ENCODE measurements around the gene EXOC3L4. TPM values are rescaled to one million over a fixed set of nuclear protein-coding genes. Genes with fewer than 3 reads are reported as not detected.
A peak's percentile ranks its signal among the peaks of the same experiment; 100 is the strongest.

Gene EXOC3L4
- total and polyA plus RNA-seq, 9 of the 15 experiments (the other 6 are each of a cell fraction or from before 2014, with no cell fraction given) = 0.10 to 6.7 (median 0.98) TPM; not detected in 1

DNA sequence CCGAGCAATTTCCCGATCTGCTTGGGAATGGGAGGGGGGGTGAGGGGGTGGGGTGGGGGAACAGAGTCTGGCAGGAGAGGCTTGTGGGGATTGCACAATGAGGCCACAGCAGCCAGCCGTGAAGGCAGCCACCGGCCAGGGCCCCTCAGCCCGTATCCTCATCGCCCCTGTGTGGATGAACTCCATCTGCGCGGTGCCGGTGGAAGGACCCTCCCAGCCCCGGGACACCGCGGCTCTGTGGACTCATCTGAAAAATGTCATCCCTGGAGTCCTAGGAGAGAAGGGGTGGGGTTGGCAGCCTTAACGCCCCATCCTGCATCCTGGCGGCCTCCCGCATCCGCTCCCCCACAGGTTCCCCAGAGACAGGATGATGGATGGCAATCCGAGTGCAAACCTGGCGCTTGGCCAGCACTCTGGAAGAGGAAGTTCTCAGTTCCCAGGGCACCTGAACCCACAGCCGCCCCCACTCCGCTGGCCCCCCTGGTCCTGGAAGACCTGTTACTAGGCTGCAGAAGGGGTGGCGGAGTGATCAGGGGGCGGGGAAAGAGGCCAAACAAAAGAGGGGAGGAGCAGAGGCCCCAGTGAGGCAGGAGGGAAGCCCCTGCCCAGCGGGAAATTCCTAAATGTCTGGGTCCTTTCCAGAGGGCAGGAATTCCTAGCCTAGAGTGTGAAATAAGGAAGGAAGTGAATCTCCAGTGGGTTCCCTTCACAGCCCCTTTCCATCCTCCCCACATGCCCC is 27.5 kb downstream of the EXOC3L4 start (continued):
- TF ChIP-seq SIX5 (IDR thresholded peaks at IDR 0.05; ENCODE audit: borderline replicate concordance in 1 of 2, insufficient read depth in 1 of 2, low read depth in 1 of 2, low read length in 2 of 2) (no peak), KAT7 (CRISPR knock-in tag; IDR thresholded peaks at IDR 0.05; ENCODE audit: borderline replicate concordance) (no peak), MCM7 (IDR thresholded peaks at IDR 0.05) (no peak), OTX1 (CRISPR knock-in tag; IDR thresholded peaks at IDR 0.05) (no peak), MTA3 (IDR thresholded peaks at IDR 0.05; ENCODE audit: borderline replicate concordance) (peak; percentile 17; the same call in 1 of the 2 replicates), CBX8 (IDR thresholded peaks at IDR 0.05; ENCODE audit: borderline replicate concordance, extremely low read depth, low read depth, low read length, poor library complexity, severe bottlenecking) (no peak), ZNF785 (CRISPR knock-in tag; IDR thresholded peaks at IDR 0.05) (no peak), KLF16 (IDR thresholded peaks at IDR 0.05) (no peak), SMARCB1 (IDR thresholded peaks at IDR 0.05; ENCODE audit: insufficient read length, low read depth) (no peak), PHF8 (IDR thresholded peaks at IDR 0.05; ENCODE audit: borderline replicate concordance, low read length) (no peak), U2AF2 (optimal IDR thresholded peaks at IDR 0.05; ENCODE audit: low read depth, low read length) (no peak), STAT5A (IDR thresholded peaks at IDR 0.05; ENCODE audit: borderline replicate concordance, low read length) (no peak)
- TF ChIP-seq, protein P1, sequence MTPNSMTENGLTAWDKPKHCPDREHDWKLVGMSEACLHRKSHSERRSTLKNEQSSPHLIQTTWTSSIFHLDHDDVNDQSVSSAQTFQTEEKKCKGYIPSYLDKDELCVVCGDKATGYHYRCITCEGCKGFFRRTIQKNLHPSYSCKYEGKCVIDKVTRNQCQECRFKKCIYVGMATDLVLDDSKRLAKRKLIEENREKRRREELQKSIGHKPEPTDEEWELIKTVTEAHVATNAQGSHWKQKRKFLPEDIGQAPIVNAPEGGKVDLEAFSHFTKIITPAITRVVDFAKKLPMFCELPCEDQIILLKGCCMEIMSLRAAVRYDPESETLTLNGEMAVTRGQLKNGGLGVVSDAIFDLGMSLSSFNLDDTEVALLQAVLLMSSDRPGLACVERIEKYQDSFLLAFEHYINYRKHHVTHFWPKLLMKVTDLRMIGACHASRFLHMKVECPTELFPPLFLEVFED (CRISPR knock-in tag; conservative IDR thresholded peaks at IDR 0.05) = no peak
- TF ChIP-seq, protein P2, sequence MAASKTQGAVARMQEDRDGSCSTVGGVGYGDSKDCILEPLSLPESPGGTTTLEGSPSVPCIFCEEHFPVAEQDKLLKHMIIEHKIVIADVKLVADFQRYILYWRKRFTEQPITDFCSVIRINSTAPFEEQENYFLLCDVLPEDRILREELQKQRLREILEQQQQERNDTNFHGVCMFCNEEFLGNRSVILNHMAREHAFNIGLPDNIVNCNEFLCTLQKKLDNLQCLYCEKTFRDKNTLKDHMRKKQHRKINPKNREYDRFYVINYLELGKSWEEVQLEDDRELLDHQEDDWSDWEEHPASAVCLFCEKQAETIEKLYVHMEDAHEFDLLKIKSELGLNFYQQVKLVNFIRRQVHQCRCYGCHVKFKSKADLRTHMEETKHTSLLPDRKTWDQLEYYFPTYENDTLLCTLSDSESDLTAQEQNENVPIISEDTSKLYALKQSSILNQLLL (CRISPR knock-in tag; IDR thresholded peaks at IDR 0.05; ENCODE audit: borderline replicate concordance) = no peak
- TF ChIP-seq, protein P3, sequence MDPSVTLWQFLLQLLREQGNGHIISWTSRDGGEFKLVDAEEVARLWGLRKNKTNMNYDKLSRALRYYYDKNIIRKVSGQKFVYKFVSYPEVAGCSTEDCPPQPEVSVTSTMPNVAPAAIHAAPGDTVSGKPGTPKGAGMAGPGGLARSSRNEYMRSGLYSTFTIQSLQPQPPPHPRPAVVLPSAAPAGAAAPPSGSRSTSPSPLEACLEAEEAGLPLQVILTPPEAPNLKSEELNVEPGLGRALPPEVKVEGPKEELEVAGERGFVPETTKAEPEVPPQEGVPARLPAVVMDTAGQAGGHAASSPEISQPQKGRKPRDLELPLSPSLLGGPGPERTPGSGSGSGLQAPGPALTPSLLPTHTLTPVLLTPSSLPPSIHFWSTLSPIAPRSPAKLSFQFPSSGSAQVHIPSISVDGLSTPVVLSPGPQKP (CRISPR knock-in tag; IDR thresholded peaks at IDR 0.05) = no peak
- TF ChIP-seq, protein P4, sequence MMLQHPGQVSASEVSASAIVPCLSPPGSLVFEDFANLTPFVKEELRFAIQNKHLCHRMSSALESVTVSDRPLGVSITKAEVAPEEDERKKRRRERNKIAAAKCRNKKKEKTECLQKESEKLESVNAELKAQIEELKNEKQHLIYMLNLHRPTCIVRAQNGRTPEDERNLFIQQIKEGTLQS (IDR thresholded peaks at IDR 0.05) = no peak
- TF ChIP-seq, protein P4 (CRISPR knock-in tag; conservative IDR thresholded peaks at IDR 0.05) = no peak
- TF ChIP-seq, protein P5, sequence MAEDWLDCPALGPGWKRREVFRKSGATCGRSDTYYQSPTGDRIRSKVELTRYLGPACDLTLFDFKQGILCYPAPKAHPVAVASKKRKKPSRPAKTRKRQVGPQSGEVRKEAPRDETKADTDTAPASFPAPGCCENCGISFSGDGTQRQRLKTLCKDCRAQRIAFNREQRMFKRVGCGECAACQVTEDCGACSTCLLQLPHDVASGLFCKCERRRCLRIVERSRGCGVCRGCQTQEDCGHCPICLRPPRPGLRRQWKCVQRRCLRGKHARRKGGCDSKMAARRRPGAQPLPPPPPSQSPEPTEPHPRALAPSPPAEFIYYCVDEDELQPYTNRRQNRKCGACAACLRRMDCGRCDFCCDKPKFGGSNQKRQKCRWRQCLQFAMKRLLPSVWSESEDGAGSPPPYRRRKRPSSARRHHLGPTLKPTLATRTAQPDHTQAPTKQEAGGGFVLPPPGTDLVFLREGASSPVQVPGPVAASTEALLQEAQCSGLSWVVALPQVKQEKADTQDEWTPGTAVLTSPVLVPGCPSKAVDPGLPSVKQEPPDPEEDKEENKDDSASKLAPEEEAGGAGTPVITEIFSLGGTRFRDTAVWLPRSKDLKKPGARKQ (CRISPR knock-in tag; IDR thresholded peaks at IDR 0.05) = no peak
